CD4-positive, alpha-beta T cell (primary cell): ENCODE data around the gene SMIM10L2A. TPM values are rescaled to one million over a fixed set of nuclear protein-coding genes. Genes with fewer than 3 reads are reported as not detected.

Experiments used
- ATAC-seq: fragments of 200-7000 bp; cut with Tn5 transposase; one replicate; pipeline ENCODE4 v1.10.0; 2022; ENCODE audit warnings: mild to moderate bottlenecking; ENCODE audit not compliant: poor library complexity
- CTCF ChIA-PET: fragments of 350-600 bp; sonication (Branson Sonifier 250); formaldehyde crosslinking; loops from one replicate; lab custom pipeline; 2021; ENCODE audit warnings: antibody characterized with exemption, inconsistent platforms; lab: Charles Lee
- POLR2A ChIA-PET: fragments of 350-600 bp; sonication (Branson Sonifier 250); formaldehyde crosslinking; loops from one replicate; lab custom pipeline; 2021; ENCODE audit warnings: antibody characterized with exemption, inconsistent platforms; lab: Charles Lee
- DNase-seq, 14 experiments: peaks; one replicate each; pipeline ENCODE4 v3.0.0-alpha.2; 2013 to 2020; ENCODE audit warnings: mixed read lengths in 2 of 14
- H3K27ac ChIP-seq, 2 donors: one replicate each; pipeline versions ENCODE4 v1.5.1 to v1.7.0; 2013; ENCODE audit warnings: low read length in 2 of 2, low read depth in 1 of 2, mild to moderate bottlenecking in 1 of 2
- H3K27me3 ChIP-seq, 2 experiments: 1 replicate in 1 of 2; 2 replicates in 1 of 2; pipeline versions ENCODE4 v1.6.1 to v1.7.0; 2013; ENCODE audit warnings: low read length in 2 of 2, control low read depth in 1 of 2, mild to moderate bottlenecking in 1 of 2, moderate library complexity in 1 of 2; ENCODE audit not compliant: insufficient read depth in 2 of 2, control insufficient read depth in 1 of 2
- H3K36me3 ChIP-seq: one replicate; pipeline ENCODE4 v1.6.1; 2013; ENCODE audit warnings: low read length, control low read depth; ENCODE audit not compliant: insufficient read depth
- H3K4me1 ChIP-seq: one replicate; pipeline ENCODE4 v1.6.1; 2013; ENCODE audit warnings: low read length, control low read depth; ENCODE audit not compliant: insufficient read depth
- H3K4me3 ChIP-seq: one replicate; pipeline ENCODE4 v1.5.1; 2013; ENCODE audit warnings: mild to moderate bottlenecking, low read length, moderate library complexity
- H3K9me3 ChIP-seq, 2 experiments: 1 replicate in 1 of 2; 2 replicates in 1 of 2; pipeline versions ENCODE4 v1.6.1 to v1.7.0; 2013; ENCODE audit warnings: low read length in 2 of 2, mild to moderate bottlenecking in 2 of 2, control low read depth in 1 of 2, moderate library complexity in 1 of 2; ENCODE audit not compliant: control insufficient read depth in 1 of 2, insufficient read depth in 1 of 2
- H3K27ac Mint-ChIP-seq: one replicate; pipeline ENCODE4 v1.8.0; 2020; ENCODE audit warnings: mixed read lengths
- H3K27me3 Mint-ChIP-seq: one replicate; pipeline ENCODE4 v1.8.0; 2021; ENCODE audit warnings: mixed read lengths
- H3K36me3 Mint-ChIP-seq: one replicate; pipeline ENCODE4 v1.8.0; 2021; ENCODE audit warnings: low read depth, mixed read lengths
- H3K4me1 Mint-ChIP-seq: one replicate; pipeline ENCODE4 v1.8.0; 2021; ENCODE audit warnings: low read depth, mixed read lengths
- H3K4me3 Mint-ChIP-seq: one replicate; pipeline ENCODE4 v1.8.0; 2020; ENCODE audit warnings: mild to moderate bottlenecking, mixed read lengths
- H3K9me3 Mint-ChIP-seq: one replicate; pipeline ENCODE4 v1.8.0; 2020; ENCODE audit warnings: mixed read lengths
- CTCF ChIP-seq: fragments of 200-600 bp; IDR thresholded peaks from one replicate; pipeline ENCODE4 v1.8.0; 2022; ENCODE audit warnings: antibody characterized with exemption, mild to moderate bottlenecking
- intact Hi-C, 2 experiments: fragments of 100-400 bp; cut with DNase I in 1 of 2; cut with micrococcal nuclease in 1 of 2; formaldehyde crosslinking; loops; one replicate each; pipeline versions ENCODE4 v1.15.1 to v1.9.0; 2023 to 2025; cut with DNase I, micrococcal nuclease
- total RNA-seq, 174 experiments: library from RNA in 2 of 174; stranded (reverse) in 2 of 174; gene quantifications; one replicate each; pipeline ENCODE4 v1.2.3 and lab custom pipeline; 2021 to 2026

SMIM10L2A gene
- total RNA-seq, 2 experiments from 2014 or later, result 1.1 to 1.3 TPM

DNA sequence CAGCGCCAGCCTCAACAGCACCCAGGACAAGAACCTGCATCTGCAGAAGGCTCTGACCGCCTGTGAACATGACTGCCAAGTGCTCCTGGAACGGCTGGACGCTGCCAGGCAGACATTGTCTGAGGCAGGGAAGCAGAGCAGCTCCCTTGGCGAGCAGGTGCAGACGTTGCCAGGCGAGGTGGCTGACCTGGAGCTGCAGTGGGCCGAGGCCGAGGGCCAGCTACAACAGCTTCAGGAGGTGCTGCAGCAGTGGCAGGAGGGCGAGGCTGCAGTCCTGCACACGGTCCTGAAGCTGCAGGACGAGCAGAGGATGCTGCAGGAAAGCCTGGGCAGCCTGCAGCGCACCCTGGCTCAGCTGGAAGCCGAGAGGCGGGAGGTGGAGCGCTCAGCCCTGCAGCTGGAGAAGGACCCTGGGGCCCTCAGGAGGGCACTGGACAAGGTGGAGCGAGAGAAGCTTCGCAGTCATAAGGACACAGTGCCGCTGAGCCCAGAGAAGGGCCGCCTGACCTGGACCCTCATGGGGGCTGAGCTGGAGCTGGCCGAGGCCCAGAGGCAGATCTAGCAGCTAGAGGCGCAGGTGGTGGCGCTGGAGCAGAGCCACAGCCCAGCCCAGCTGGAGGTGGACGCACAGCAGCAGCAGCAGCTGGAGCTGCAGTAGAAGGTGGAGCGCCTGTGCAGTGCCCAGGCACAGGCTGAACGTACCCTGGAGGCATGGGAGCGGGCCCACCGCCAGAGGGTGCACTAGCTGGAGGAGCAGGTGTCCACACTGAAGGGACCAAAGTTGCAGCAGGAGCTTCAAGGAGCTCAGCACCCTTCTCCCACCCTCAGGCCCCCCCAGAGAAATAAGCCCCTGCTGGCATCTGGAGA, 16.4 kb downstream of the SMIM10L2A start:
- Mint-ChIP-seq H3K9me3 (no peaks in the 10 kb centered on the region), H3K36me3 (no peaks in the 10 kb centered on the region), H3K4me3 (no peak overlapping the region), H3K4me1 (no peaks in the 10 kb centered on the region), H3K27ac (no peak overlapping the region), H3K27me3 (no peaks in the 10 kb centered on the region)
- intact Hi-C loops, result no loop called here
- H3K27me3 ChIP-seq, result no peaks in the 10 kb centered on the region
- CTCF ChIA-PET, result no interaction called here
- no peak overlapping the region for H3K4me3 ChIP-seq
- ATAC-seq (no peak), DNase-seq (no peak)
- POLR2A ChIA-PET, result no interaction called here
- no peak overlapping the region for H3K27ac ChIP-seq
- H3K9me3 ChIP-seq, result no peaks in the 10 kb centered on the region
- H3K36me3 ChIP-seq, result no peaks in the 10 kb centered on the region
- H3K4me1 ChIP-seq, result no peaks in the 10 kb centered on the region
- no peak for TF ChIP-seq CTCF

- Mint-ChIP-seq H3K4me3 (no peak overlapping the region), H3K36me3 (no peaks in the 10 kb centered on the region), H3K9me3 (no peaks in the 10 kb centered on the region), H3K4me1 (no peaks in the 10 kb centered on the region), H3K27me3 (no peaks in the 10 kb centered on the region), H3K27ac (no peak overlapping the region)
- Histone ChIP-seq H3K9me3 (no peaks in the 10 kb centered on the region), H3K27me3 (no peaks in the 10 kb centered on the region), H3K27ac (no peak overlapping the region), H3K4me3 (no peak overlapping the region), H3K36me3 (no peaks in the 10 kb centered on the region), H3K4me1 (no peaks in the 10 kb centered on the region)
- no peak for DNase-seq
- ATAC-seq, result no peak
- ChIA-PET POLR2A (no interaction called here), CTCF (no interaction called here)
- TF ChIP-seq CTCF, result no peak
- intact Hi-C loops, result no loop called here
Observed at GRCh38 chrX:135438734-135439043, 16.9 kb downstream of the SMIM10L2A start.

DNA sequence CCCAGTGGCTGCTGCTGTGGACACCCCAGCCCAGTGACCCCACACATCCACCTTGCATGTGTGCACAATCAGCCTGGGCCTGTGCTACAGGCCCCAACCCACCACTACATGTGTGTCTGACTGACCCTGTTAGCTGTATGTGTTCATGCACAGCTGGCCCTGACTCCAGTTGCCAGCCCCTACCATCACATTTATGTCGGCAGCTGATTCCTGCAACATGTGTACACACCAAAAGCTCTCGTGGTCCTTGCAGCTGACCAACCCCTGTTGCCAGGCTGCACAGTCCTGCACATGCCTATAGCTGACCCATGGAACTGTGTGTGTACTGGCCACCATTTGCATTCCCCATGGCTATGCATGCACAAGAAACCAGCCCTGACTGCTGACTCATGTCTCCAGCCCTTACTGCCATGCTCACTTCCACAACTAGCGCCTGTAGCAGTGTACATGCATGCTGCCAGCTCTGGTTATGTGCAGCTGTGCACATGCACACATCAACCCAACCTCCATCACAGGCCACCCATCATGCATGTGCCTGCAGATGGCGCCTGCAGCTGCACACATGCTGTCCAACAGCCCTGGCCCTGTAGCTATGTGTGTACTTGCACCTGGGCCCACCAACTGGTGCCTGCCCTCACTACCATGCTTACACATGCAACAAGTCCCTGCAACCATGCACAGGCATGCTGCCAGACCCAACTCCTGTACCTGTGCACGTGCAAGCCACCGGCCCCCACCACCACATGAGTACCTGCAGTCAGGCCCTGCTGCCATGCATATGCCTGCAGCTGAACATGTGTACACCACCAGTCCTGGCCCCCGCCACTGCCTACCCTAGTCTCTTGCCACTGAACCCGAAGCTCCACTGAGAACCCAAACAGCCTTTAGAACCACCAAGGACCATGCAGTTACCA, 28.1 kb downstream of the SMIM10L2A start:
- Histone ChIP-seq H3K36me3 (no peaks in the 10 kb centered on the region), H3K4me3 (no peak overlapping the region), H3K9me3 (no peaks in the 10 kb centered on the region), H3K27me3 (no peaks in the 10 kb centered on the region), H3K4me1 (no peaks in the 10 kb centered on the region), H3K27ac (no peak overlapping the region)
- Mint-ChIP-seq H3K4me1 (no peaks in the 10 kb centered on the region), H3K27me3 (no peaks in the 10 kb centered on the region), H3K36me3 (no peaks in the 10 kb centered on the region), H3K9me3 (no peaks in the 10 kb centered on the region), H3K27ac (no peak overlapping the region), H3K4me3 (no peak overlapping the region)
- ChIA-PET POLR2A (no interaction called here), CTCF (no interaction called here)
- no peak for TF ChIP-seq CTCF
- ATAC-seq, result no peak
- intact Hi-C loops, result no loop called here
- DNase-seq, result no peak
